SHP77 (cell line): ENCODE data around the gene EPB41L5.
"Not testable (repeated sequence)": the region's sequence is repeated elsewhere in the genome, so short reads cannot be mapped to it uniquely, and the experiment has no call there.

ENCODE experiments used
- DNase-seq, 2 experiments: peaks; one replicate each; lab custom pipeline; 2025; lab: John Stamatoyannopoulos, UW

The EPB41L5 gene

GRCh38 chr2:120199817-120200459 is 187.1 kb downstream of the EPB41L5 start:
- not testable (repeated sequence) for DNase-seq

GRCh38 chr2:120203251-120204021 is 190.6 kb downstream of the EPB41L5 start:
- no peak for DNase-seq

- no peak for DNase-seq
Measured at GRCh38 chr2:120204022-120204405, 191.1 kb downstream of the EPB41L5 start.

GRCh38 chr2:120204417-120204816 is 191.5 kb downstream of the EPB41L5 start:
- no peak for DNase-seq

- no peak for DNase-seq
Measured at GRCh38 chr2:120204945-120205670, 192.2 kb downstream of the EPB41L5 start.

GRCh38 chr2:120206022-120206581 is 193.2 kb downstream of the EPB41L5 start:
- DNase-seq: no peak

- no peak for DNase-seq
Measured at GRCh38 chr2:120208381-120209353, 195.8 kb downstream of the EPB41L5 start.

GRCh38 chr2:120209427-120210269 is 196.8 kb downstream of the EPB41L5 start:
- no peak for DNase-seq

GRCh38 chr2:120210270-120210693 is 197.4 kb downstream of the EPB41L5 start:
- no peak for DNase-seq

GRCh38 chr2:120218181-120218580 is 205.3 kb downstream of the EPB41L5 start:
- no peak for DNase-seq

- DNase-seq: no peak
Measured at GRCh38 chr2:120219291-120219690, 206.4 kb downstream of the EPB41L5 start.

- no peak for DNase-seq
Measured at GRCh38 chr2:120219766-120220165, 206.9 kb downstream of the EPB41L5 start.

GRCh38 chr2:120220756-120221155 is 207.9 kb downstream of the EPB41L5 start:
- no peak for DNase-seq

GRCh38 chr2:120221616-120222015 is 208.7 kb downstream of the EPB41L5 start:
- no peak for DNase-seq

- no peak for DNase-seq
Measured at GRCh38 chr2:120222186-120223033, 209.5 kb downstream of the EPB41L5 start.

GRCh38 chr2:120223034-120223912 is 210.4 kb downstream of the EPB41L5 start, which contains the start of gene TMEM185B:
TSS of gene TMEM185B (minus strand) at chr2:120223400. CDS start at chr2:120222976, 424 bp downstream.
- peak; percentile 65 to 67 for DNase-seq

- no peak for DNase-seq
Measured at GRCh38 chr2:120224256-120224655, 211.4 kb downstream of the EPB41L5 start.
